Hepatocyte (in vitro differentiated cells): ENCODE data around the gene DGKG.

Source experiments
- CTCF ChIP-seq: fragments of 200-600 bp; sonication (generic); IDR thresholded peaks from 2 replicates; pipeline ENCODE4 v1.5.1; 2016; ENCODE audit warnings: antibody characterized with exemption, mild to moderate bottlenecking; ENCODE audit not compliant: poor library complexity
- EZH2 ChIP-seq: fragments of 200-600 bp; sonication (generic); IDR thresholded peaks from 2 replicates; pipeline ENCODE4 v1.6.1; 2016; ENCODE audit warnings: antibody characterized with exemption, mild to moderate bottlenecking, borderline replicate concordance
- EZH2phosphoT487 ChIP-seq: fragments of 200-600 bp; sonication (generic); IDR thresholded peaks from one replicate; pipeline ENCODE4 v1.6.1; 2018; ENCODE audit warnings: antibody characterized with exemption, mild to moderate bottlenecking, low read depth, moderate library complexity; ENCODE audit not compliant: unreplicated experiment, severe bottlenecking

GRCh38 chr3:186110975-186111974, 250.8 kb downstream of the DGKG start:
- TF ChIP-seq CTCF (no peak), EZH2 (no peak), EZH2phosphoT487 (no peak)
